ENCODE results near the gene CCNF.
"Not testable (repeated sequence)": the region's sequence is repeated elsewhere in the genome, so short reads cannot be mapped to it uniquely, and the experiment has no call there.

Gene CCNF

DNA sequence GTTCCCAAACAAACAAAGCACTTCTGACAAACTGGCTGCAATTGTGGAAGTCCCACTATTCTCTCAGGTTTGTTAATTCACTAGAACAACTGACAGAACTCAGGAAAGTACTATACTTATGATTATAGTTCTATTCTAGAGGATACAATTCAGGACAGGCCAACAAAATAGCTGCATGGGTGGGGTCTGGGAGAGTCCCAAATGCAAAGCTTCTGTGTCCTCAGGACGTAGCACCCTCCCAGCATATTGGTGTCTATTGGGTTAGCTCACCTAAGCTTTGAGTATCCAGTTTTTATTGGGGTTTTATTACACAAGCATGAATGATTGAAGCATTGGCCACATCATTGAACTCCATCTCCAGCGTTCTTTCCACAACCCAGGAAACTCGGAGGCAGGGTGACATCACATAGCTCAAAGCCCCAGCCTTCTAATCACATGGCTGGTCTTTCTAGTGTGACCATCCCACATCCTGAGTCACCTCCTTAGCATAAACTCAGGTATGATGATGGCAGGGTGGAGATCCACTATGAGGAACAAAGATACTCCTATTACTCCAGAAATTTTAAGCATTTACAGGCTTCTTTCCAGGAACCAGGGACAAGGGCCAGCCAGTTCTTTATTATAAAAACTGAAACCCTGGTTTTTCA lies 43.9 kb upstream of the CCNF start:
- Histone ChIP-seq H3K36me3 (ENCODE audit: insufficient read depth, low read length) (no peaks in the 10 kb centered on the region), H3K4me1 (ENCODE audit: insufficient read depth, low read length) (no peaks in the 10 kb centered on the region), H3K4me3 (ENCODE audit: low read depth in 1 of 2, low read length in 2 of 2) (no peak overlapping the region), H4K20me1 (ENCODE audit: insufficient read depth, low read length) (no peaks in the 10 kb centered on the region), H2AFZ (ENCODE audit: low read depth, low read length) (no peak overlapping the region), H3K4me2 (ENCODE audit: insufficient read depth, low read length) (no peak overlapping the region), H3K27ac (ENCODE audit: low read length) (no peak overlapping the region), H3K9ac (ENCODE audit: low read depth, low read length) (no peak overlapping the region), H3K79me2 (ENCODE audit: insufficient read depth, low read length) (no peaks in the 10 kb centered on the region), H3K9me3 (ENCODE audit: insufficient read depth, low read length, severe bottlenecking) (peaks cover 9% of the 10 kb centered on the region), H3K27me3 (ENCODE audit: insufficient read depth, low read length, poor library complexity) (no peaks in the 10 kb centered on the region)
- ATAC-seq (ENCODE audit: insufficient read depth, low read depth) (no peak), DNase-seq (no peak)
- TF ChIP-seq, protein P1, sequence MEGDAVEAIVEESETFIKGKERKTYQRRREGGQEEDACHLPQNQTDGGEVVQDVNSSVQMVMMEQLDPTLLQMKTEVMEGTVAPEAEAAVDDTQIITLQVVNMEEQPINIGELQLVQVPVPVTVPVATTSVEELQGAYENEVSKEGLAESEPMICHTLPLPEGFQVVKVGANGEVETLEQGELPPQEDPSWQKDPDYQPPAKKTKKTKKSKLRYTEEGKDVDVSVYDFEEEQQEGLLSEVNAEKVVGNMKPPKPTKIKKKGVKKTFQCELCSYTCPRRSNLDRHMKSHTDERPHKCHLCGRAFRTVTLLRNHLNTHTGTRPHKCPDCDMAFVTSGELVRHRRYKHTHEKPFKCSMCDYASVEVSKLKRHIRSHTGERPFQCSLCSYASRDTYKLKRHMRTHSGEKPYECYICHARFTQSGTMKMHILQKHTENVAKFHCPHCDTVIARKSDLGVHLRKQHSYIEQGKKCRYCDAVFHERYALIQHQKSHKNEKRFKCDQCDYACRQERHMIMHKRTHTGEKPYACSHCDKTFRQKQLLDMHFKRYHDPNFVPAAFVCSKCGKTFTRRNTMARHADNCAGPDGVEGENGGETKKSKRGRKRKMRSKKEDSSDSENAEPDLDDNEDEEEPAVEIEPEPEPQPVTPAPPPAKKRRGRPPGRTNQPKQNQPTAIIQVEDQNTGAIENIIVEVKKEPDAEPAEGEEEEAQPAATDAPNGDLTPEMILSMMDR (IDR thresholded peaks at IDR 0.05; ENCODE audit: borderline replicate concordance, extremely low read depth, low read length, poor library complexity, severe bottlenecking), result no peak
- no peak for TF ChIP-seq EZH2 (IDR thresholded peaks at IDR 0.05; ENCODE audit: borderline replicate concordance, low read depth, low read length, severe bottlenecking)

DNA sequence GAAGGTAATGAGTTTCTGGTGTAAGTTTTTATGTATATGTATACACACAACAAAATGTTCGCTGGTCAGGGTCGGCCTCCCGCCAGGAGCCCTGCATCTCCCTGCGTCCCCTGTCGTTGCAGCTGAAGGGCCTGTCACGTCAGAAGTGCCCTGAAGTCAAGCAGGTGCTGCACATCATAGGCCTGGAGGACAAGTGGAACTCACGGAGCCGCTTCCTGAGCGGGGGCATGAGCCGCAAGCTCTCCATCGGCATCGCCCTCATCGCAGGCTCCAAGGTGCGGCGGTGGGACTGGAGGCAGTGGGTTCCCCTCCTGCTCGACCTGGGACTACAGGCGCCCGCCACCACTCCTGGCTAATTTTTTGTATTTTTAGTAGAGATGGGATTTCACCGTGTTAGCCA lies 43.3 kb upstream of the CCNF start:
- not testable (repeated sequence) for DNase-seq; H2AFZ ChIP-seq (ENCODE audit: low read depth, low read length)

DNA sequence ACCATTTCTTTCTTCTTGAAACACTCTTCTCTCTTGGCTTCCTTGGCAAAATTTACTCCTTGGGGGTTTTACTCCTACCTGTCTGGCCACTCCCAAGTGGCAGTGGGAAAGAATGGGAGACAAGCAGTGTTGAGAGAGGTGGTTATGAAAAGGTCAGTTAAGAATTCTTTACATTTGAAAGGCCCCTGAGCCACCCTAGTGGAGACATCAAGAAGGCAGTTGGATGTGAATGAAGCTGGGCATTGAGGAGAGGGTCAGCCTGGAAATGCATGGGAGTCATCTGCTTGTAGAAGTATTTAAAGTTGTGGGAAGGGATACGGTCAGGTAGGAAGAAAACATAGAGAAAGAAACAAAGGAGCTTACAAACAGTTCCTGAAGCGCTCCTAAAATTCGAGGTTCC lies 42.3 kb upstream of the CCNF start:
- Histone ChIP-seq H3K4me2 (ENCODE audit: insufficient read depth, low read length) (no peak overlapping the region), H3K4me3 (ENCODE audit: low read depth in 1 of 2, low read length in 2 of 2) (no peak overlapping the region), H2AFZ (ENCODE audit: low read depth, low read length) (no peak overlapping the region), H3K79me2 (ENCODE audit: insufficient read depth, low read length) (no peaks in the 10 kb centered on the region), H3K36me3 (ENCODE audit: insufficient read depth, low read length) (no peaks in the 10 kb centered on the region), H3K27ac (ENCODE audit: low read length) (no peak overlapping the region), H3K27me3 (ENCODE audit: insufficient read depth, low read length, poor library complexity) (no peaks in the 10 kb centered on the region), H3K9me3 (ENCODE audit: insufficient read depth, low read length, severe bottlenecking) (peaks cover 9% of the 10 kb centered on the region), H4K20me1 (ENCODE audit: insufficient read depth, low read length) (no peaks in the 10 kb centered on the region), H3K9ac (ENCODE audit: low read depth, low read length) (no peak overlapping the region), H3K4me1 (ENCODE audit: insufficient read depth, low read length) (no peaks in the 10 kb centered on the region)
- TF ChIP-seq, protein P1 (IDR thresholded peaks at IDR 0.05; ENCODE audit: borderline replicate concordance, extremely low read depth, low read length, poor library complexity, severe bottlenecking), result no peak
- no peak for TF ChIP-seq EZH2 (IDR thresholded peaks at IDR 0.05; ENCODE audit: borderline replicate concordance, low read depth, low read length, severe bottlenecking)
- DNase-seq (no peak), ATAC-seq (ENCODE audit: insufficient read depth, low read depth) (no peak)

More for the DNA sequence above, 43.3 kb upstream of the CCNF start:
- not testable (repeated sequence) for H4K20me1 ChIP-seq (ENCODE audit: insufficient read depth, low read length); H3K4me3 ChIP-seq (ENCODE audit: low read depth in 1 of 2, low read length in 2 of 2); H3K9ac ChIP-seq (ENCODE audit: low read depth, low read length); H3K79me2 ChIP-seq (ENCODE audit: insufficient read depth, low read length); ATAC-seq (ENCODE audit: insufficient read depth, low read depth); H3K36me3 ChIP-seq (ENCODE audit: insufficient read depth, low read length); H3K9me3 ChIP-seq (ENCODE audit: insufficient read depth, low read length, severe bottlenecking); H3K4me2 ChIP-seq (ENCODE audit: insufficient read depth, low read length); H3K4me1 ChIP-seq (ENCODE audit: insufficient read depth, low read length); H3K27me3 ChIP-seq (ENCODE audit: insufficient read depth, low read length, poor library complexity); H3K27ac ChIP-seq (ENCODE audit: low read length)

DNA sequence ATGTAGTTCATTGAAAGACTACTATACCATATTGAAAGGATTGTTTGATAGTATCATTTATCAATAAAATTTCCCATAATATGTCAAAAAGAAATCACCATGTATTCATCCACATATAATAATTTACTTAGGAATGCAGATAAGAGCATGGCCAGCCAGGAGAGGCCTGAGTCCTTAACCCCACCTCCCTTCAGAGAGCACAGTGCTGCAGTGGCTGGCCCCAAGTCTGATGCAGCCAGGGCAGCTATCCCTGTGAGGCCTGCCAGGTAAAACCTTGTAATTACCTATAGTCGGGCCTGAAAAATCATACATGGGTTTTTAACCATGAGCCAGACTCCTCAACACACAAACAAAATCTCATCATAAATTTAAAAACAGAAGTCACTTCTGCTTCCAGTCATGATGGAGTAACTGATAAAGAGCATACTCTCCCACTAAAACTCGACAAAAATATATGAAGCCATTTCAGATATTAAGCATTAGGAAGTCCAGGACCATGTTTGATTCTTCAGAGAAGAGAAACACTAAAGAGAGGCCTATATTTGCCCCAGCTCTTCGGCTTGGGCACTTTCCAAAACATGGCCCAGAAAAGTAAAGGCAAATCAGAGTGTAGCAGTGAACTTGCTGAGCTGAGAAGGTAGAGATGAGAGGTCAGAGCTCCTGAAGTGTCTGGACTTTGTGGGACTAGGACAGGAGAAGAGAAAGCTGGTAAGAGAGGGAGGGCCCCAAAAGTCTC lies 40.9 kb upstream of the CCNF start:
- ATAC-seq (ENCODE audit: insufficient read depth, low read depth) (no peak), DNase-seq (no peak)
- no peak overlapping the region for H3K4me2 ChIP-seq (ENCODE audit: insufficient read depth, low read length)
- no peak overlapping the region for H2AFZ ChIP-seq (ENCODE audit: low read depth, low read length)
- no peak overlapping the region for H3K4me3 ChIP-seq (ENCODE audit: low read depth in 1 of 2, low read length in 2 of 2)
- no peaks in the 10 kb centered on the region for H4K20me1 ChIP-seq (ENCODE audit: insufficient read depth, low read length)
- H3K79me2 ChIP-seq (ENCODE audit: insufficient read depth, low read length), result no peaks in the 10 kb centered on the region
- H3K9ac ChIP-seq (ENCODE audit: low read depth, low read length), result no peak overlapping the region
- H3K36me3 ChIP-seq (ENCODE audit: insufficient read depth, low read length), result no peaks in the 10 kb centered on the region
- H3K9me3 ChIP-seq (ENCODE audit: insufficient read depth, low read length, severe bottlenecking), result peaks cover 9% of the 10 kb centered on the region
- TF ChIP-seq, protein P1 (IDR thresholded peaks at IDR 0.05; ENCODE audit: borderline replicate concordance, extremely low read depth, low read length, poor library complexity, severe bottlenecking), result no peak
- TF ChIP-seq EZH2 (IDR thresholded peaks at IDR 0.05; ENCODE audit: borderline replicate concordance, low read depth, low read length, severe bottlenecking), result no peak
- no peaks in the 10 kb centered on the region for H3K4me1 ChIP-seq (ENCODE audit: insufficient read depth, low read length)
- no peaks in the 10 kb centered on the region for H3K27me3 ChIP-seq (ENCODE audit: insufficient read depth, low read length, poor library complexity)
- H3K27ac ChIP-seq (ENCODE audit: low read length), result no peak overlapping the region

All from DND-41 (cell line).